Endodermal cell (in vitro differentiated cells): ENCODE measurements around the gene SEMA5A. TPM values are rescaled to one million over a fixed set of nuclear protein-coding genes. Genes with fewer than 3 reads are reported as not detected.

Experiments
- DNase-seq: peaks from one replicate; pipeline ENCODE4 v3.0.0-alpha.2; 2017
- H3K27ac ChIP-seq: 2 replicates; pipeline ENCODE4 v1.5.1; 2013; ENCODE audit warnings: mild to moderate bottlenecking, low read depth, low read length, moderate library complexity
- H3K27me3 ChIP-seq: 2 replicates; pipeline ENCODE4 v1.6.1; 2013; ENCODE audit warnings: mild to moderate bottlenecking, low read length, moderate library complexity; ENCODE audit not compliant: insufficient read depth, control insufficient read depth, poor library complexity, severe bottlenecking
- H3K36me3 ChIP-seq: 2 replicates; pipeline ENCODE4 v1.7.0; 2013; ENCODE audit warnings: mild to moderate bottlenecking, low read length, moderate library complexity; ENCODE audit not compliant: control insufficient read depth, insufficient read depth
- H3K4me1 ChIP-seq: one replicate; pipeline ENCODE4 v1.7.0; 2013; ENCODE audit warnings: low read length; ENCODE audit not compliant: control insufficient read depth, insufficient read depth
- H3K4me3 ChIP-seq: 2 replicates; pipeline ENCODE4 v1.5.1; 2013; ENCODE audit warnings: mild to moderate bottlenecking, low read length, moderate library complexity
- H3K9ac ChIP-seq: 2 replicates; pipeline ENCODE4 v1.6.1; 2013; ENCODE audit warnings: mild to moderate bottlenecking, low read length, moderate library complexity; ENCODE audit not compliant: poor library complexity, severe bottlenecking; ENCODE audit errors: extremely low read depth
- H3K9me3 ChIP-seq: 2 replicates; pipeline ENCODE4 v1.6.1; 2013; ENCODE audit warnings: mild to moderate bottlenecking, low read length, moderate library complexity; ENCODE audit not compliant: control insufficient read depth
- H3K27ac Mint-ChIP-seq: 2 replicates; pipeline ENCODE4 v1.8.0; 2020; ENCODE audit warnings: mixed read lengths
- H3K27me3 Mint-ChIP-seq: 2 replicates; pipeline ENCODE4 v1.8.0; 2021; ENCODE audit warnings: mild to moderate bottlenecking, mixed read lengths; ENCODE audit not compliant: insufficient read depth
- H3K36me3 Mint-ChIP-seq: 2 replicates; pipeline ENCODE4 v1.8.0; 2020; ENCODE audit warnings: low read depth, mixed read lengths
- H3K4me1 Mint-ChIP-seq: 2 replicates; pipeline ENCODE4 v1.8.0; 2020; ENCODE audit warnings: mixed read lengths
- H3K4me3 Mint-ChIP-seq: 2 replicates; pipeline ENCODE4 v1.8.0; 2020; ENCODE audit warnings: mild to moderate bottlenecking, moderate library complexity, mixed read lengths
- H3K9me3 Mint-ChIP-seq: 2 replicates; pipeline ENCODE4 v1.8.0; 2020; ENCODE audit warnings: mild to moderate bottlenecking, mixed read lengths
- CTCF ChIP-seq: fragments of 200-600 bp; sonication (generic); conservative IDR thresholded peaks from 2 replicates; pipeline ENCODE4 v1.5.0; 2021; ENCODE audit warnings: antibody characterized with exemption, mild to moderate bottlenecking
- WGBS, 2 experiments: methylation state at CpG; one replicate each; pipeline versions ENCODE4 v1.1.5 to v1.1.7; 2013; ENCODE audit warnings: missing lambda C conversion rate in 2 of 2, mixed read lengths in 1 of 2; ENCODE audit not compliant: insufficient coverage in 1 of 2, insufficient read length in 1 of 2; 5-methylcytosine and 5-hydroxymethylcytosine counted together
- total RNA-seq, 2 donors: library from RNA; stranded (reverse); fragmentation: NEBNext Ultra II Directional in 1 of 2; extraction: Animal tissue kit (Norgen Biotek cat#: 25700) in 1 of 2; gene quantifications; 2 replicates in 1 of 2; 3 replicates in 1 of 2; pipeline ENCODE4 v1.2.1, GENCODE V29; 2021

Gene SEMA5A
- total RNA-seq, 2 donors from 2014 or later, result 46.8 to 77.8 TPM

GRCh38 chr5:9241479-9242305 lies 304.2 kb downstream of the SEMA5A start:
- Histone ChIP-seq H3K36me3 (peaks cover 11% of the 10 kb centered on the region), H3K9me3 (no peaks in the 10 kb centered on the region), H3K27ac (no peak overlapping the region), H3K4me1 (no peaks in the 10 kb centered on the region), H3K9ac (no peak overlapping the region), H3K4me3 (no peak overlapping the region), H3K27me3 (no peaks in the 10 kb centered on the region)
- WGBS, 2 experiments, result 94 to 96% methylated on average over 6 to 9 of the region's 9 CpGs
- Mint-ChIP-seq H3K9me3 (no peaks in the 10 kb centered on the region), H3K27me3 (no peaks in the 10 kb centered on the region), H3K27ac (no peak overlapping the region), H3K4me3 (no peak overlapping the region), H3K4me1 (no peaks in the 10 kb centered on the region), H3K36me3 (peaks cover 1% of the 10 kb centered on the region)
- DNase-seq, result no peak
- TF ChIP-seq CTCF, result no peak

GRCh38 chr5:9240431-9240830 lies 305.4 kb downstream of the SEMA5A start:
- H3K4me1 ChIP-seq, result no peaks in the 10 kb centered on the region
- H3K36me3 Mint-ChIP-seq, result peaks cover 1% of the 10 kb centered on the region
- peaks cover 21% of the 10 kb centered on the region for H3K36me3 ChIP-seq
- H3K4me3 ChIP-seq, result no peak overlapping the region
- DNase-seq, result no peak
- 96 to 100% methylated on average over 1 to 2 of the region's 2 CpGs for WGBS, 2 experiments
- no peak overlapping the region for H3K9ac ChIP-seq
- H3K9me3 ChIP-seq, result no peaks in the 10 kb centered on the region
- H3K27ac Mint-ChIP-seq, result no peak overlapping the region
- no peak overlapping the region for H3K27ac ChIP-seq
- no peaks in the 10 kb centered on the region for H3K27me3 ChIP-seq
- no peak overlapping the region for H3K4me3 Mint-ChIP-seq
- no peaks in the 10 kb centered on the region for H3K27me3 Mint-ChIP-seq
- H3K9me3 Mint-ChIP-seq, result no peaks in the 10 kb centered on the region
- no peaks in the 10 kb centered on the region for H3K4me1 Mint-ChIP-seq
- TF ChIP-seq CTCF, result no peak

DNA sequence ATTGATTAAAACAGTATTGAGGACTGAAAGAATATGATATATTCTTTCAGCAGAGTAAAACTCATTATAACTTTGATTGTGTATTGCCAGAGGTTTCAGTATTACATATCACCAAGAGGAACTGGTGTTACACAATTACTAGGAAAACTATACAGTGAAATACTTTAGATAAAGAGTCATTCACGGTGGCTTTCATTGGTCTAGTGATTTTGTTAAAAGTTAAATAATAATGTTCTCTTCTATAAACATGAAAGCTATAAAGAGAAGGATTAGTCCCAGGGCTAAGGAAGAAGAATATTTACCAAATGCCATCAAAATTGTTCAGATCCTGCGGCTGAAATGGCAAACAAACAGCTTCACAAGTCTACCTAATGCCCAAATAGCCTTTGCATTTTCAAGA lies 306.2 kb downstream of the SEMA5A start:
- no peaks in the 10 kb centered on the region for H3K9me3 Mint-ChIP-seq
- no peak for DNase-seq
- Histone ChIP-seq H3K9me3 (no peaks in the 10 kb centered on the region), H3K36me3 (peaks cover 29% of the 10 kb centered on the region), H3K4me1 (no peaks in the 10 kb centered on the region), H3K9ac (no peak overlapping the region), H3K27ac (no peak overlapping the region), H3K27me3 (no peaks in the 10 kb centered on the region), H3K4me3 (no peak overlapping the region)
- peaks cover 1% of the 10 kb centered on the region for H3K36me3 Mint-ChIP-seq
- WGBS, 2 experiments, result 90% methylated on average over 2 of the region's 2 CpGs; no CpG with 5 or more reads in 1 of the 2 experiments
- H3K4me3 Mint-ChIP-seq, result no peak overlapping the region
- H3K27ac Mint-ChIP-seq, result no peak overlapping the region
- no peaks in the 10 kb centered on the region for H3K27me3 Mint-ChIP-seq
- no peak for TF ChIP-seq CTCF
- no peaks in the 10 kb centered on the region for H3K4me1 Mint-ChIP-seq
